Vagina (tissue), 2 donors: Measurements from ENCODE around the gene FBXO10. TPM values are rescaled to one million over a fixed set of nuclear protein-coding genes. Genes with fewer than 3 reads are reported as not detected.
"Not testable (repeated sequence)": the region's sequence is repeated elsewhere in the genome, so short reads cannot be mapped to it uniquely, and the experiment has no call there.

Source experiments
- DNase-seq, 2 donors: peaks; one replicate each; pipeline ENCODE4 v3.0.0-alpha.2; 2017; ENCODE audit errors: extremely low spot score in 2 of 2
- H3K27ac ChIP-seq: fragments of 200-600 bp; sonication (generic); one replicate; pipeline ENCODE4 v1.5.1; 2019
- H3K27me3 ChIP-seq: fragments of 200-600 bp; sonication (generic); one replicate; pipeline ENCODE4 v1.5.1; 2019
- H3K36me3 ChIP-seq, 2 donors: fragments of 200-600 bp; sonication (generic); one replicate each; pipeline ENCODE4 v1.5.1; 2017 to 2019
- H3K4me1 ChIP-seq: fragments of 200-600 bp; sonication (generic); one replicate; pipeline ENCODE4 v1.5.1; 2019
- H3K4me3 ChIP-seq, 2 donors: fragments of 200-600 bp; sonication (generic); 1 replicate in 1 of 2; 2 replicates in 1 of 2; pipeline ENCODE4 v1.5.1; 2016 to 2019
- H3K9me3 ChIP-seq: fragments of 200-600 bp; sonication (generic); one replicate; pipeline ENCODE4 v1.5.1; 2019
- POLR2A ChIP-seq, 2 donors: fragments of 450-650 bp; IDR thresholded peaks; one replicate each; pipeline ENCODE4 v1.6.1; 2017; ENCODE audit warnings: antibody characterized with exemption in 2 of 2, mild to moderate bottlenecking in 2 of 2, moderate library complexity in 2 of 2
- POLR2AphosphoS5 ChIP-seq, 2 donors: sonication (generic); formaldehyde crosslinking; IDR thresholded peaks; one replicate each; pipeline ENCODE4 v1.9.0; 2017; ENCODE audit warnings: antibody characterized with exemption in 2 of 2, mild to moderate bottlenecking in 2 of 2, low read depth in 1 of 2; ENCODE audit not compliant: insufficient read depth in 1 of 2
- intact Hi-C: fragments of 100-400 bp; cut with DNase I; formaldehyde crosslinking; loops from one replicate; pipeline ENCODE4 v1.15.1; 2023
- total RNA-seq: library from RNA; depleted of rRNA; stranded (reverse); fragments of >200 nt; gene quantifications from one replicate; pipeline ENCODE4 v1.2.3, GENCODE V29; 2016
- TF ChIP-seq, protein P1 (sequence below), 3 experiments: fragments of 450-650 bp in 2 of 3; fragments of 200-600 bp in 1 of 3; sonication (generic) in 1 of 3; IDR thresholded peaks; one replicate each; pipeline ENCODE4 v1.5.1; 2017 to 2019; ENCODE audit warnings: antibody characterized with exemption in 3 of 3, mild to moderate bottlenecking in 2 of 3, moderate library complexity in 2 of 3

The FBXO10 gene
- total RNA-seq, 1 donor from 2014 or later = 14.0 TPM

DNA sequence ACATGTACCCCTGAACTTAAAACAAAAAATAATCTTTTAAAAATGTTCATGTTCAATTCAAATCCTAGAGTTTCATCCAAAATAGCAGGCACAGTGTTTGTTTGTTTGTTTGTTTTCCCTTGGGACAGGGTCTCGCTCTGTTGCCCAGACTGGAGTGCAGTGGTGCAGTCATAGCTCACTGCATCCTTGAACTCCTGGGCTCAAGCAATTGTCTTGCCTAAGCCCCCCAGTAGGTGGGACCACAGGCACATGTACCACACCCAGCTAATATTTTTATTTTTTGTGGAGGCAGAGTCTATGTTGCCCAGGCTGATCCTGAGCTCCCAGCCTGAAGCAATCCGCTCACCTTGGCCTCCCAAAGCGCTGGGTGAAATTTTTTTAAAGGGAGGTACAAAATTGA lies 95.4 kb downstream of the FBXO10 start:
- Histone ChIP-seq H3K27me3 (no peaks in the 10 kb centered on the region), H3K4me3 (no peak overlapping the region), H3K36me3 (no peaks in the 10 kb centered on the region), H3K9me3 (no peaks in the 10 kb centered on the region), H3K4me1 (peaks cover 5% of the 10 kb centered on the region), H3K27ac (no peak overlapping the region)
- TF ChIP-seq, protein P1, sequence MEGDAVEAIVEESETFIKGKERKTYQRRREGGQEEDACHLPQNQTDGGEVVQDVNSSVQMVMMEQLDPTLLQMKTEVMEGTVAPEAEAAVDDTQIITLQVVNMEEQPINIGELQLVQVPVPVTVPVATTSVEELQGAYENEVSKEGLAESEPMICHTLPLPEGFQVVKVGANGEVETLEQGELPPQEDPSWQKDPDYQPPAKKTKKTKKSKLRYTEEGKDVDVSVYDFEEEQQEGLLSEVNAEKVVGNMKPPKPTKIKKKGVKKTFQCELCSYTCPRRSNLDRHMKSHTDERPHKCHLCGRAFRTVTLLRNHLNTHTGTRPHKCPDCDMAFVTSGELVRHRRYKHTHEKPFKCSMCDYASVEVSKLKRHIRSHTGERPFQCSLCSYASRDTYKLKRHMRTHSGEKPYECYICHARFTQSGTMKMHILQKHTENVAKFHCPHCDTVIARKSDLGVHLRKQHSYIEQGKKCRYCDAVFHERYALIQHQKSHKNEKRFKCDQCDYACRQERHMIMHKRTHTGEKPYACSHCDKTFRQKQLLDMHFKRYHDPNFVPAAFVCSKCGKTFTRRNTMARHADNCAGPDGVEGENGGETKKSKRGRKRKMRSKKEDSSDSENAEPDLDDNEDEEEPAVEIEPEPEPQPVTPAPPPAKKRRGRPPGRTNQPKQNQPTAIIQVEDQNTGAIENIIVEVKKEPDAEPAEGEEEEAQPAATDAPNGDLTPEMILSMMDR (IDR thresholded peaks at IDR 0.05) = no peak
- no peak for TF ChIP-seq POLR2AphosphoS5 (IDR thresholded peaks at IDR 0.05; ENCODE audit: insufficient read depth in 1 of 2, low read depth in 1 of 2)
- TF ChIP-seq POLR2A (IDR thresholded peaks at IDR 0.05) = no peak
- intact Hi-C loops = no loop called here
- DNase-seq = no peak

DNA sequence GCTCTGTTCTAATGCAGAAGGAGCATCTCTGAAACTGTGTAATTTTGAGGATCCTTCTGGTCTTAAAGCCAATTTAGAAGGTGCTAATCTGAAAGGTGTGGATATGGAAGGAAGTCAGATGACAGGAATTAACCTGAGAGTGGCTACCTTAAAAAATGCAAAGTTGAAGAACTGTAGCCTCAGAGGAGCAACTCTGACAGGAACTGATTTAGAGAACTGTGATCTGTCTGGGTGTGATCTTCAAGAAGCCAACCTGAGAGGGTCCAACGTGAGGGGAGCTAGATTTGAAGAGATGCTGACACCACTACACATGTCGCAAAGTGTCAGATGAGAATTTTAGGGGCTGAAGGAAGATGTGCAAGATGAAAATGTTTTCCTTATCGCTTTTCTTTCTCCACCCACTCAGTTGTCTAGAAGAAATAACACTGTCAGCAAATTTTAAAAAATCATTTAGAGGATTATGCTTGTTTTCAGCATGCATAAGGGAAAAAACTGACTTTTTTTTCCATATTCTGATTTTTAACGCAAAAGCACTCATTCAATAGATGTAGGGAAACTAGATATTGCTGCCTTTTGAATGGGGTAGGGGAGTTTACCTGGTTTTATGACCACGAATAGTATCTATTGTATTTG lies 98.1 kb downstream of the FBXO10 start:
- H3K4me1 ChIP-seq, H3K27me3 ChIP-seq, H3K4me3 ChIP-seq, intact Hi-C loops, H3K9me3 ChIP-seq, H3K27ac ChIP-seq, H3K36me3 ChIP-seq, DNase-seq: not testable (repeated sequence)

DNA sequence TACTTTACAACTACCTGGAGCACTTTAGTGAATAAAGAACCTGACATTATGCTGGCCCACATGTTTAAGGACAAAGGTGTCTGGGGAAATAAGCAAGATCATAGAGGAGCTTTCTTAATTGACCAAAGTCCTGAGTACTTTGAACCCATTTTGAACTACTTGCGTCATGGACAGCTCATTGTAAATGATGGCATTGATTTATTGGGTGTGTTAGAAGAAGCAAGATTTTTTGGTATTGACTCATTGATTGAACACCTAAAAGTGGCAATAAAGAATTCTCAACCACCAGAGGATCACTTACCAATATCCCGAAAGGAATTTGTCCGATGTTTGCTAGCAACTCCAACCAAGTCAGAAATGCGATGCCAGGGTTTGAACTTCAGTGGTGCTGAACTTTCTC lies 98.7 kb downstream of the FBXO10 start:
- intact Hi-C loops, DNase-seq: not testable (repeated sequence)

DNA sequence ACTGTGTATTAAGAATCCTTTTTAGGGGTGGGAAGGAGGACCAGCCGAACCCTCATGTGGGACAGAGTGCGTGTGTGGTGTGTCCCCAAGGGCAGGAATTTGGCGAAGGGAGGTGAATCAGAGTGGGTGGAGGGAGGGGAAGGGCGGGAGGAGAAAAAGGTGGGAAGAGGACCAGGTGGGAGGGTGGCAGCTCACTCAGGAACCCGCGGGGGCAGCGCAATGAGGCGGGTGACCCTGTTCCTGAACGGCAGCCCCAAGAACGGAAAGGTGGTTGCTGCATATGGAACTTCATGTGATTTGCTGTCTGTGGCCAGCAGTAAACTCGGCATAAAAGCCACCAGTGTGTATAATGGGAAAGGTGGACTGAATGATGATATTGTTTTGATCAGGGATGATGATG lies 99.2 kb downstream of the FBXO10 start:
- DNase-seq = no peak

More for the DNA sequence above, 98.7 kb downstream of the FBXO10 start:
- not testable (repeated sequence) for H3K27me3 ChIP-seq, H3K4me1 ChIP-seq, H3K36me3 ChIP-seq, H3K4me3 ChIP-seq, H3K27ac ChIP-seq, H3K9me3 ChIP-seq

DNA sequence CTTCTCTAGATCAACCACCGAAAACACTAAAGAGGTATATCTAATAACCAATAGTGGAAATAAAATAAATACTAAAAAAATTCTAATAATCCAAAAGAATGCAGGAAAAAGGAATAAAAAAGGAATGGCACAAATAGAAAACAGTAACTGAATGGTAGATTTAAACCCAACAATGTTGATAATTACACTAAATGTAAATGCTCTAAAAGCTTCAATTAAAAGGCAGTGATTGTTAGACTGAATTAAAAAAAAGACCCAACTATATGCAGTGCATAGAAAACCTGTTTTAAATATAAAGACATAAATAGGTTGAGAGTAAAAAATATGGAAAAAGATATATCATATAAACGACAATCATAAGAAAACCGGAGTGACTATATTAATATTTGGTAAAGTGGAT lies 101.7 kb downstream of the FBXO10 start:
- Histone ChIP-seq H3K4me3 (no peak overlapping the region), H3K27ac (no peak overlapping the region), H3K36me3 (no peaks in the 10 kb centered on the region), H3K27me3 (no peaks in the 10 kb centered on the region), H3K9me3 (no peaks in the 10 kb centered on the region), H3K4me1 (peaks cover 15% of the 10 kb centered on the region)
- DNase-seq = no peak
- intact Hi-C loops = no loop called here
- TF ChIP-seq, protein P1 (IDR thresholded peaks at IDR 0.05) = no peak
- TF ChIP-seq POLR2A (IDR thresholded peaks at IDR 0.05) (no peak), POLR2AphosphoS5 (IDR thresholded peaks at IDR 0.05; ENCODE audit: insufficient read depth in 1 of 2, low read depth in 1 of 2) (no peak)

More for the DNA sequence above, 99.2 kb downstream of the FBXO10 start:
- Histone ChIP-seq H3K27me3 (no peaks in the 10 kb centered on the region), H3K4me3 (no peak overlapping the region), H3K4me1 (peaks cover 10% of the 10 kb centered on the region), H3K9me3 (no peaks in the 10 kb centered on the region), H3K27ac (no peak overlapping the region), H3K36me3 (no peaks in the 10 kb centered on the region)
- TF ChIP-seq POLR2AphosphoS5 (IDR thresholded peaks at IDR 0.05; ENCODE audit: insufficient read depth in 1 of 2, low read depth in 1 of 2) = no peak
- TF ChIP-seq POLR2A (IDR thresholded peaks at IDR 0.05) = no peak
- TF ChIP-seq, protein P1 (IDR thresholded peaks at IDR 0.05) = no peak
- intact Hi-C loops = no loop called here

DNA sequence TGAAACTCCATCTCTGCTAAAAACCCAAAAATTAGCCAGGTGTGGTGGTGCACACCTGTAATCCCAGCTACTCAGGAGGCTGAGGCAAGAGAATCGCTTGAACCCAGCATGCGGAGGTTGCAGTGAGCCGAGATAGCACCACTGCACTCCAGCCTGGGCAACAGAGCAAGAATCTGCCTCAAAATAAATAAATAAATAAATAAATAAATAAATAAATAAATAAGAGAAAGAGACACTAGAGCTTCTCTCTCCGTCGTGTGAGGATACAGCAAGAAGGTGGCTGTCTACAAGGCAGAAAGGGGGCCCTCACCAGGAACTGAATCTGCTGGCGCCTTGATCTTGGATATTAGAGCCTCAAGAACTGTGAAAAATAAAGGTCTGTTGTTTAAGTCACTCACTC lies 102.2 kb downstream of the FBXO10 start:
- H3K27ac ChIP-seq, DNase-seq, intact Hi-C loops, H3K27me3 ChIP-seq, H3K9me3 ChIP-seq, H3K4me3 ChIP-seq, H3K36me3 ChIP-seq: not testable (repeated sequence)
- peaks cover 15% of the 10 kb centered on the region for H3K4me1 ChIP-seq
